Mesenchymal stem cell (in vitro differentiated cells and primary cell): ENCODE measurements around the gene WDFY1.
A peak's percentile ranks its signal among the peaks of the same experiment; 100 is the strongest.

ENCODE experiments used
- DNase-seq: peaks from one replicate; pipeline ENCODE4 v3.0.0-alpha.2; 2013
- H2AFZ ChIP-seq: one replicate; pipeline ENCODE4 v1.6.1; 2013; ENCODE audit warnings: low read depth, mild to moderate bottlenecking, control low read depth, inconsistent platforms, low read length, moderate library complexity
- H2AK5ac ChIP-seq: 2 replicates; pipeline ENCODE4 v1.6.1; 2013; ENCODE audit warnings: low read length, moderate library complexity, mild to moderate bottlenecking, inconsistent platforms; ENCODE audit not compliant: severe bottlenecking
- H2BK120ac ChIP-seq: one replicate; pipeline ENCODE4 v1.6.1; 2013; ENCODE audit warnings: low read depth, mild to moderate bottlenecking, inconsistent platforms, low read length, moderate library complexity
- H2BK12ac ChIP-seq, 2 experiments: one replicate each; pipeline ENCODE4 v1.6.1; 2013; ENCODE audit warnings: inconsistent platforms in 2 of 2, low read length in 2 of 2, mild to moderate bottlenecking in 2 of 2, moderate library complexity in 2 of 2, control low read depth in 1 of 2
- H2BK15ac ChIP-seq: one replicate; pipeline ENCODE4 v1.6.1; 2013; ENCODE audit warnings: mild to moderate bottlenecking, low read depth, inconsistent platforms; ENCODE audit not compliant: poor library complexity, severe bottlenecking
- H2BK5ac ChIP-seq: 2 replicates; pipeline ENCODE4 v1.6.1; 2013; ENCODE audit warnings: low read depth, mild to moderate bottlenecking, low read length, control low read depth, inconsistent platforms; ENCODE audit not compliant: poor library complexity, severe bottlenecking
- H3K14ac ChIP-seq, 2 experiments: one replicate each; pipeline ENCODE4 v1.6.1; 2013; ENCODE audit warnings: inconsistent platforms in 2 of 2, low read length in 2 of 2, control low read depth in 1 of 2, mild to moderate bottlenecking in 1 of 2, moderate library complexity in 1 of 2
- H3K18ac ChIP-seq, 2 experiments: one replicate each; pipeline ENCODE4 v1.6.1; 2013; ENCODE audit warnings: inconsistent platforms in 2 of 2, low read length in 2 of 2, control low read depth in 1 of 2, low read depth in 1 of 2, mild to moderate bottlenecking in 1 of 2
- H3K23ac ChIP-seq, 2 experiments: one replicate each; pipeline ENCODE4 v1.6.1; 2013; ENCODE audit warnings: inconsistent platforms in 2 of 2, low read length in 2 of 2, mild to moderate bottlenecking in 2 of 2, moderate library complexity in 2 of 2, control low read depth in 1 of 2
- H3K27ac ChIP-seq: 2 replicates; pipeline ENCODE4 v1.5.1; 2013; ENCODE audit warnings: mild to moderate bottlenecking, moderate library complexity, low read length, control low read depth, inconsistent platforms; ENCODE audit not compliant: poor library complexity, severe bottlenecking
- H3K27me3 ChIP-seq, 2 experiments: 2 replicates each; pipeline versions ENCODE4 v1.6.1 to v1.7.0; 2013; ENCODE audit warnings: low read length in 2 of 2, mild to moderate bottlenecking in 2 of 2, moderate library complexity in 2 of 2, control low read depth in 1 of 2, inconsistent platforms in 1 of 2; ENCODE audit not compliant: control insufficient read depth in 1 of 2, insufficient read depth in 1 of 2
- H3K36me3 ChIP-seq, 2 experiments: 2 replicates each; pipeline versions ENCODE4 v1.6.1 to v1.7.0; 2013; ENCODE audit warnings: low read length in 2 of 2, control low read depth in 1 of 2, inconsistent platforms in 1 of 2, low read depth in 1 of 2, mild to moderate bottlenecking in 1 of 2; ENCODE audit not compliant: insufficient read depth in 2 of 2, control insufficient read depth in 1 of 2
- H3K4ac ChIP-seq, 2 experiments: one replicate each; pipeline ENCODE4 v1.6.1; 2013; ENCODE audit warnings: inconsistent platforms in 2 of 2, low read length in 2 of 2, mild to moderate bottlenecking in 2 of 2, moderate library complexity in 2 of 2, control low read depth in 1 of 2, low read depth in 1 of 2
- H3K4me1 ChIP-seq: 2 replicates; pipeline ENCODE4 v1.6.1; 2013; ENCODE audit warnings: low read depth, low read length, control low read depth; ENCODE audit not compliant: control insufficient read depth, insufficient read depth
- H3K4me2 ChIP-seq: 2 replicates; pipeline ENCODE4 v1.6.1; 2013; ENCODE audit warnings: low read length, mild to moderate bottlenecking, inconsistent platforms; ENCODE audit not compliant: poor library complexity, severe bottlenecking
- H3K4me3 ChIP-seq, 2 experiments: 2 replicates each; pipeline versions ENCODE4 v1.5.1 to v1.7.0; 2013; ENCODE audit warnings: low read length in 2 of 2, mild to moderate bottlenecking in 2 of 2, control low read depth in 1 of 2, low read depth in 1 of 2; ENCODE audit not compliant: insufficient read depth in 1 of 2
- H3K79me1 ChIP-seq: replicated peaks from 2 replicates; pipeline ENCODE4 v1.6.1; 2013; ENCODE audit warnings: mild to moderate bottlenecking, control low read depth, low read length, inconsistent platforms; ENCODE audit not compliant: poor library complexity, severe bottlenecking
- H3K9ac ChIP-seq: 2 replicates; pipeline ENCODE4 v1.7.0; 2013; ENCODE audit warnings: mild to moderate bottlenecking, low read length, moderate library complexity
- H3K9me3 ChIP-seq: 2 replicates; pipeline ENCODE4 v1.7.0; 2013; ENCODE audit warnings: mild to moderate bottlenecking, low read length; ENCODE audit not compliant: control insufficient read depth
- H4K8ac ChIP-seq: one replicate; pipeline ENCODE4 v1.6.1; 2013; ENCODE audit warnings: inconsistent platforms, mild to moderate bottlenecking, low read length, moderate library complexity
- H4K91ac ChIP-seq: one replicate; pipeline ENCODE4 v1.6.1; 2013; ENCODE audit warnings: mild to moderate bottlenecking, low read length, inconsistent platforms
- WGBS: methylation state at CpG from one replicate; pipeline ENCODE4 v1.1.7; 2013; ENCODE audit warnings: mixed read lengths; 5-methylcytosine and 5-hydroxymethylcytosine counted together

The WDFY1 gene

GRCh38 chr2:223957092-223957851, 12.1 kb upstream of the WDFY1 start, which contains the start of gene MRPL44:
MRPL44 (plus strand) TSS chr2:223957463; CDS start chr2:223957473, 10 bp downstream.
- WGBS, result under 1% methylated on average over 65 of the region's 65 CpGs
- H3K4ac ChIP-seq, result peak within 1 kb of the TSS; percentile 84 to 93
- H3K23ac ChIP-seq, result peak within 1 kb of the TSS; percentile 23 to 49
- peak within 1 kb of the TSS; percentile 98 for H3K9ac ChIP-seq
- no peaks in the 10 kb centered on the region for H3K9me3 ChIP-seq
- H4K8ac ChIP-seq, result peak within 1 kb of the TSS; percentile 100
- H2BK15ac ChIP-seq, result peak within 1 kb of the TSS; percentile 90
- peak within 1 kb of the TSS in 1 of 2 experiments; percentile 68 for H3K14ac ChIP-seq
- peak within 1 kb of the TSS; percentile 37 for H2BK120ac ChIP-seq
- peak within 1 kb of the TSS; percentile 92 for H2AFZ ChIP-seq
- peaks cover 2% of the 10 kb centered on the region for H3K4me1 ChIP-seq
- H3K4me2 ChIP-seq, result peak within 1 kb of the TSS; percentile 62
- H2AK5ac ChIP-seq, result peak within 1 kb of the TSS; percentile 44
- H4K91ac ChIP-seq, result peak within 1 kb of the TSS; percentile 89
- H3K36me3 ChIP-seq, result peaks cover 3 to 26% of the 10 kb centered on the region in 2 experiments
- H3K79me1 ChIP-seq, result peaks cover 3% of the 10 kb centered on the region
- no peaks in the 10 kb centered on the region for H3K27me3 ChIP-seq
- peak; percentile 96 for DNase-seq
- peak within 1 kb of the TSS; percentile 89 to 98 for H3K18ac ChIP-seq
- peak within 1 kb of the TSS; percentile 81 for H2BK5ac ChIP-seq
- H3K4me3 ChIP-seq, result peak within 1 kb of the TSS; percentile 88 to 92
- peak within 1 kb of the TSS; percentile 75 for H3K27ac ChIP-seq
- peak within 1 kb of the TSS in 1 of 2 experiments; percentile 1 for H2BK12ac ChIP-seq

- no peak overlapping the region for H2BK120ac ChIP-seq
- no peaks in the 10 kb centered on the region for H3K9me3 ChIP-seq
- peak overlapping the region in 1 of 2 experiments; percentile 79 for H3K4ac ChIP-seq
- peak overlapping the region in 1 of 2 experiments; percentile 1 for H2BK12ac ChIP-seq
- no peak overlapping the region for H2BK5ac ChIP-seq
- no peaks in the 10 kb centered on the region for H3K4me1 ChIP-seq
- H4K91ac ChIP-seq, result no peak overlapping the region
- peaks cover 0 to 17% of the 10 kb centered on the region in 2 experiments for H3K36me3 ChIP-seq
- H3K14ac ChIP-seq, result no peak overlapping the region
- H3K18ac ChIP-seq, result no peak overlapping the region
- DNase-seq, result no peak
- H3K27ac ChIP-seq, result no peak overlapping the region
- H2AFZ ChIP-seq, result no peak overlapping the region
- H3K4me3 ChIP-seq, result peak overlapping the region in 1 of 2 experiments; percentile 61
- no peak overlapping the region for H2BK15ac ChIP-seq
- 99% methylated on average over 4 of the region's 4 CpGs for WGBS
- H3K4me2 ChIP-seq, result no peak overlapping the region
- peak overlapping the region; percentile 98 for H3K9ac ChIP-seq
- H3K23ac ChIP-seq, result no peak overlapping the region
- no peaks in the 10 kb centered on the region for H3K27me3 ChIP-seq
- peaks cover 3% of the 10 kb centered on the region for H3K79me1 ChIP-seq
- peak overlapping the region; percentile 44 for H2AK5ac ChIP-seq
- no peak overlapping the region for H4K8ac ChIP-seq
Measured at GRCh38 chr2:223956300-223956699, 11.2 kb upstream of the WDFY1 start.

GRCh38 chr2:223954401-223954800, 9.3 kb upstream of the WDFY1 start:
- H2BK15ac ChIP-seq, result no peak overlapping the region
- no peak overlapping the region for H2BK5ac ChIP-seq
- no peak overlapping the region for H3K27ac ChIP-seq
- DNase-seq, result peak; percentile 87
- no peaks in the 10 kb centered on the region for H3K27me3 ChIP-seq
- H4K8ac ChIP-seq, result no peak overlapping the region
- no peak overlapping the region for H2AK5ac ChIP-seq
- H2BK12ac ChIP-seq, result no peak overlapping the region
- no peak overlapping the region for H2AFZ ChIP-seq
- no peak overlapping the region for H3K4me3 ChIP-seq
- no peak overlapping the region for H3K4ac ChIP-seq
- peak overlapping the region; percentile 74 for H3K9ac ChIP-seq
- no peak overlapping the region for H3K23ac ChIP-seq
- 69% methylated on average over 3 of the region's 3 CpGs for WGBS
- H4K91ac ChIP-seq, result no peak overlapping the region
- H3K79me1 ChIP-seq, result peaks cover 3% of the 10 kb centered on the region
- H3K9me3 ChIP-seq, result no peaks in the 10 kb centered on the region
- H3K4me2 ChIP-seq, result no peak overlapping the region
- no peak overlapping the region for H2BK120ac ChIP-seq
- H3K36me3 ChIP-seq, result no peaks in the 10 kb centered on the region
- H3K18ac ChIP-seq, result no peak overlapping the region
- no peaks in the 10 kb centered on the region for H3K4me1 ChIP-seq
- no peak overlapping the region for H3K14ac ChIP-seq

DNA sequence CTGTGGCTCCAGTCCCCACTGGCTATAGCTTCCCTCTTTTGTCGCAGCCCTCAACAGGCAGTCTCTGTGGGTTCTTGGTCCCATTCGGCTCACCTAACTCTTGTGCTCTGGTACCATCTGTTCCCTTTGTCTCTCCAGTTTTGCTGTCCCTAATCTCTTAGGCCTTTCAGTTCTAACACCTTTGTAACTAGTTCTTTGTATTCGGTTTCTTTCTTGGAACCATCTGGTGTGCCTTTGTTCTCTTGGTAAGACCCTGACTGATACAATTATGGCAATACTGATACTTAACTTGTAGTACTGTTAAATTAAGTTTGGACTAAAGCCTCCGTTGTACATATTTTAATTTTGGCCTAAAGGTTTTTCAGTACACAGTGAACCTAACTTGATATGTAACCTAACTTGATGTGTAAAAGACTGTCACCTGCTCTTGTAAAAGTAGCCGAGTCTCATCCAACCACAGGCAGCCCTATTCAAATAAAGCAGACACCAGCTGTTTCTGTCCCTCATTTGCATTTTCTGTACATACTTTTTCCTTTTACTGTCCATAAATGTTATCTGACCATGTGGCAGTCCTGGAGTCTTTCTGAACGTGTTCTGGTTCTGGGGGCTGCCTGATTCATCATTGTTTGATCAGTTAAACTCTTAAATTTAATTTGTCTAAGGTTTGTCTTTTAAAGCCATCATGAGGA, 7.3 kb upstream of the WDFY1 start:
- Histone ChIP-seq H3K18ac (no peak overlapping the region), H2BK15ac (no peak overlapping the region), H2BK120ac (no peak overlapping the region), H2AK5ac (no peak overlapping the region), H3K9ac (no peak overlapping the region), H3K36me3 (no peaks in the 10 kb centered on the region), H3K4me1 (no peaks in the 10 kb centered on the region), H3K4ac (no peak overlapping the region), H3K79me1 (peaks cover under 1% of the 10 kb centered on the region), H3K27ac (no peak overlapping the region), H4K8ac (no peak overlapping the region), H2BK12ac (no peak overlapping the region), H3K14ac (no peak overlapping the region), H3K4me2 (no peak overlapping the region), H2BK5ac (no peak overlapping the region), H3K27me3 (no peaks in the 10 kb centered on the region), H3K9me3 (no peaks in the 10 kb centered on the region), H2AFZ (no peak overlapping the region), H3K4me3 (no peak overlapping the region), H3K23ac (no peak overlapping the region), H4K91ac (no peak overlapping the region)
- 95% methylated on average over 5 of the region's 6 CpGs for WGBS
- no peak for DNase-seq
